ENCODE measurements around the gene TMEM219.
A peak's percentile ranks its signal among the peaks of the same experiment; 100 is the strongest.

The TMEM219 gene

DNA sequence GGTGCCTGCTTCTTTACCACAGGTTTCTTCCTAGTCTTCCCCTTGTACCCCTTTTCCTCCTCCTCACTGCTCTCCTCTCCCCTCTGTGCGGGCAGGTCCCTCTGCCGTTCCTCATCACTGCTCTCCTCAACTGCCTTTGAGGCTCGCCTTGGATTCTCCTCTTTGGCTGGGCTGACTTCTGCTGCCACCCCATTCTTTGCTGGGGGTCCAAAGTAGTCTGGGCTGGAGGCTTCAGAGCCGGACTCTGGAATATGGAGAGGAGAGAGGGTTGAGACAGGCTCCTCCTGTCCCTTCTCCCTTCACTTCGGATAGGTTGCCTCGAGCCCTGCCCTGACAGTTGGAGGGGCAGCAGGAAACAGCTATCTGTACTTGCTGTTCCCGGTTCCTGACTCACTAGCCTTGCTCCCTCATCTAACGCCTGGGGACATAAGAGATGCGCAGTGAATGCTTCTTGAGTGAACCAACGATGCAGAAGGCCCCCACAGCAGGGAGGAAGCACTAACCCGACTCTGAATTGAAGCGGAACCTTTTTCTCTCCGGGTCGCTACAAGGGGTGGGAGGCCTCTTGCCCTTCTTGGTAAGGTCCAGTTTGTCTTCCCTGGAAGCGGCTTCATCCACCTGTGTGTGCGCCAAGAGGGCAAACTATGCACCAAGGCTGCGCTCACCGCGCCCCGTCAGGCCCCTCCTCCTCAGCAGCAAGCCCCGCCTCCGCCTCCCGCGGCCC, 32.9 kb downstream of the TMEM219 start:
- H3K23ac ChIP-seq (ENCODE audit: low read length in 2 of 2) = no peak overlapping the region
- no peak overlapping the region for H2BK12ac ChIP-seq (ENCODE audit: low read length in 2 of 2)
- H3K4me3 ChIP-seq (ENCODE audit: insufficient read depth in 1 of 2, low read depth in 1 of 2, low read length in 2 of 2) = peak overlapping the region; percentile 76 to 98
- DNase-seq = peak; percentile 50
- peak overlapping the region; percentile 94 for H4K8ac ChIP-seq (ENCODE audit: low read length)
- peak overlapping the region; percentile 40 for H2AFZ ChIP-seq (ENCODE audit: low read depth, low read length)
- H3K36me3 ChIP-seq (ENCODE audit: control insufficient read depth in 1 of 2, insufficient read depth in 2 of 2, low read depth in 1 of 2, low read length in 2 of 2) = peaks cover 37 to 54% of the 10 kb centered on the region in 2 experiments
- peak overlapping the region; percentile 2 for H3K27ac ChIP-seq (ENCODE audit: low read length, poor library complexity, severe bottlenecking)
- H2BK5ac ChIP-seq (ENCODE audit: low read depth, low read length, poor library complexity, severe bottlenecking) = no peak overlapping the region
- peak overlapping the region; percentile 94 for H3K4me2 ChIP-seq (ENCODE audit: low read length, poor library complexity, severe bottlenecking)
- no peak overlapping the region for H2AK5ac ChIP-seq (ENCODE audit: low read length, severe bottlenecking)
- H3K4me1 ChIP-seq (ENCODE audit: control insufficient read depth, insufficient read depth, low read depth, low read length) = peaks cover 14% of the 10 kb centered on the region
- no peaks in the 10 kb centered on the region for H3K27me3 ChIP-seq (ENCODE audit: control insufficient read depth in 1 of 2, insufficient read depth in 1 of 2, low read length in 2 of 2)
- H2BK120ac ChIP-seq (ENCODE audit: low read depth, low read length) = no peak overlapping the region
- no peak overlapping the region for H2BK15ac ChIP-seq (ENCODE audit: low read depth, poor library complexity, severe bottlenecking)
- peak overlapping the region in 1 of 2 experiments; percentile 3 for H3K14ac ChIP-seq (ENCODE audit: low read length in 2 of 2)
- 30% methylated on average over 24 of the region's 24 CpGs for WGBS
- H3K4ac ChIP-seq (ENCODE audit: low read depth in 1 of 2, low read length in 2 of 2) = peak overlapping the region in 1 of 2 experiments; percentile 66
- no peaks in the 10 kb centered on the region for H3K9me3 ChIP-seq (ENCODE audit: control insufficient read depth, low read length)
- peak overlapping the region in 1 of 2 experiments; percentile 22 for H3K18ac ChIP-seq (ENCODE audit: low read depth in 1 of 2, low read length in 2 of 2)
- peak overlapping the region; percentile 30 for H4K91ac ChIP-seq (ENCODE audit: low read length)
- peaks cover 9% of the 10 kb centered on the region for H3K79me1 ChIP-seq (replicated peaks; ENCODE audit: low read length, poor library complexity, severe bottlenecking)
- H3K9ac ChIP-seq (ENCODE audit: low read length) = peak overlapping the region; percentile 92

- Histone ChIP-seq H3K79me1 (replicated peaks; ENCODE audit: low read length, poor library complexity, severe bottlenecking) (peaks cover 15% of the 10 kb centered on the region), H3K4me3 (ENCODE audit: insufficient read depth in 1 of 2, low read depth in 1 of 2, low read length in 2 of 2) (peak within 1 kb of the TSS; percentile 76 to 98), H2AFZ (ENCODE audit: low read depth, low read length) (peak within 1 kb of the TSS; percentile 74), H3K14ac (ENCODE audit: low read length in 2 of 2) (peak within 1 kb of the TSS in 1 of 2 experiments; percentile 29), H2AK5ac (ENCODE audit: low read length, severe bottlenecking) (no peak within 1 kb of the TSS), H3K4ac (ENCODE audit: low read depth in 1 of 2, low read length in 2 of 2) (peak within 1 kb of the TSS; percentile 88 to 93), H3K18ac (ENCODE audit: low read depth in 1 of 2, low read length in 2 of 2) (peak within 1 kb of the TSS; percentile 79), H3K27ac (ENCODE audit: low read length, poor library complexity, severe bottlenecking) (peak within 1 kb of the TSS; percentile 66), H3K9ac (ENCODE audit: low read length) (peak within 1 kb of the TSS; percentile 92), H2BK12ac (ENCODE audit: low read length in 2 of 2) (no peak within 1 kb of the TSS), H3K27me3 (ENCODE audit: control insufficient read depth in 1 of 2, insufficient read depth in 1 of 2, low read length in 2 of 2) (no peaks in the 10 kb centered on the region), H3K9me3 (ENCODE audit: control insufficient read depth, low read length) (no peaks in the 10 kb centered on the region), H2BK120ac (ENCODE audit: low read depth, low read length) (peak within 1 kb of the TSS; percentile 35), H3K23ac (ENCODE audit: low read length in 2 of 2) (no peak within 1 kb of the TSS), H3K4me2 (ENCODE audit: low read length, poor library complexity, severe bottlenecking) (peak within 1 kb of the TSS; percentile 94), H4K8ac (ENCODE audit: low read length) (peak within 1 kb of the TSS; percentile 94), H2BK15ac (ENCODE audit: low read depth, poor library complexity, severe bottlenecking) (peak within 1 kb of the TSS; percentile 53), H4K91ac (ENCODE audit: low read length) (peak within 1 kb of the TSS; percentile 30), H3K4me1 (ENCODE audit: control insufficient read depth, insufficient read depth, low read depth, low read length) (peaks cover 14% of the 10 kb centered on the region), H3K36me3 (ENCODE audit: control insufficient read depth in 1 of 2, insufficient read depth in 2 of 2, low read depth in 1 of 2, low read length in 2 of 2) (peaks cover 42 to 51% of the 10 kb centered on the region in 2 experiments), H2BK5ac (ENCODE audit: low read depth, low read length, poor library complexity, severe bottlenecking) (no peak within 1 kb of the TSS)
- peak; percentile 81 for DNase-seq
- 0% methylated on average over 53 of the region's 53 CpGs for WGBS
These were observed 33.5 kb downstream of the TMEM219 start, which contains the start of gene HIRIP3 for GRCh38 chr16:29995324-29995910. Gene HIRIP3, minus strand, starts transcription at chr16:29995617. Its CDS starts 12 bp downstream, at chr16:29995605.

DNA sequence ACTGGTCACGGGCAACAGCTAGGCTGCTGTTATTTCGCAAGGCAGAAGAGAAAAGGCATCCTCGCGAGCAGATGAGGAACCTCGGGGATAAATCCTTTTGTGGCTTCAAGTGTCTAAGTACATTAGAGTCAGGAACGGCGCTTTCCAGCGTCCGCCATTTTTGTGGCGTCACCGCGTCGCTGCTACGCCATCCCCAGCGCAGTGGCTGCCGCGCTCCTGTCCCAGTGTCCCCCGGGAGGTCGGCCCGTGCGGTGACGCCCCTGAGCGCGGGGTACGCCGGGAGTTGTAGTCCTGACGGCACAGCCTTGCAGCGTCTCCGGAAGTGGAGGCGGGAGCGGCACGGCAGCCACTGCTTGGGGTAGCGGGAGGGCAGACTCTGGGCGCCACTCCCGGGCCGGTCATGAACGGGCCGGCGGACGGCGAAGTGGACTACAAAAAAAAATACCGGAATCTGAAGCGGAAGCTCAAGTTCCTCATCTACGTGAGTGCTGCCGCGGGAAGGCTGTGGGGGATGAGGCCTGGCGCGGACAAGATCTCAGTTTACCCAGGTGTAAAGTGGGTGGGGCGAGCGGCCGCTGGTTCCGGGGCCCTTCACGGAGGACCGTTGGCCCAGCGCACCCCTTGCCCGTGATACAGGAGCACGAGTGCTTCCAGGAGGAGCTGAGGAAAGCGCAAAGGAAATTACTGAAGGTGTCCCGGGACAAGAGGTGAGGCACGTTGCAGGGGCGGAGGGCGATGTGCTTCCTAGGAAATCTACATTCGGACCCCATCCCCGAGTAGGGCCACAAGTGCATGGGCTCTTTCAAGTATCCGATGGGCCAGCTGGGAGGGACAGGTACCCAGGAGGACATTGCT, 34.3 kb downstream of the TMEM219 start, which contains the start of gene INO80E:
INO80E (plus strand) TSS at position 331 of the 855 bp plus-strand sequence; CDS start at position 401, 70 bp downstream.
- DNase-seq = peak; percentile 96
- no peak within 1 kb of the TSS for H2AK5ac ChIP-seq (ENCODE audit: low read length, severe bottlenecking)
- peak within 1 kb of the TSS; percentile 74 for H2AFZ ChIP-seq (ENCODE audit: low read depth, low read length)
- peak within 1 kb of the TSS; percentile 94 for H3K4me2 ChIP-seq (ENCODE audit: low read length, poor library complexity, severe bottlenecking)
- H2BK15ac ChIP-seq (ENCODE audit: low read depth, poor library complexity, severe bottlenecking) = peak within 1 kb of the TSS; percentile 53
- no peak within 1 kb of the TSS for H3K23ac ChIP-seq (ENCODE audit: low read length in 2 of 2)
- H3K27me3 ChIP-seq (ENCODE audit: control insufficient read depth in 1 of 2, insufficient read depth in 1 of 2, low read length in 2 of 2) = no peaks in the 10 kb centered on the region
- H2BK5ac ChIP-seq (ENCODE audit: low read depth, low read length, poor library complexity, severe bottlenecking) = no peak within 1 kb of the TSS
- H2BK12ac ChIP-seq (ENCODE audit: low read length in 2 of 2) = no peak within 1 kb of the TSS
- H3K9ac ChIP-seq (ENCODE audit: low read length) = peak within 1 kb of the TSS; percentile 92
- peak within 1 kb of the TSS; percentile 76 to 98 for H3K4me3 ChIP-seq (ENCODE audit: insufficient read depth in 1 of 2, low read depth in 1 of 2, low read length in 2 of 2)
- under 1% methylated on average over 63 of the region's 65 CpGs for WGBS
- peak within 1 kb of the TSS; percentile 94 for H4K8ac ChIP-seq (ENCODE audit: low read length)
- H3K27ac ChIP-seq (ENCODE audit: low read length, poor library complexity, severe bottlenecking) = peak within 1 kb of the TSS; percentile 66
- peak within 1 kb of the TSS; percentile 79 for H3K18ac ChIP-seq (ENCODE audit: low read depth in 1 of 2, low read length in 2 of 2)
- no peaks in the 10 kb centered on the region for H3K9me3 ChIP-seq (ENCODE audit: control insufficient read depth, low read length)
- peak within 1 kb of the TSS; percentile 30 for H4K91ac ChIP-seq (ENCODE audit: low read length)
- peaks cover 42 to 48% of the 10 kb centered on the region in 2 experiments for H3K36me3 ChIP-seq (ENCODE audit: control insufficient read depth in 1 of 2, insufficient read depth in 2 of 2, low read depth in 1 of 2, low read length in 2 of 2)
- H3K79me1 ChIP-seq (replicated peaks; ENCODE audit: low read length, poor library complexity, severe bottlenecking) = peaks cover 19% of the 10 kb centered on the region
- H3K4ac ChIP-seq (ENCODE audit: low read depth in 1 of 2, low read length in 2 of 2) = peak within 1 kb of the TSS; percentile 88 to 93
- peak within 1 kb of the TSS in 1 of 2 experiments; percentile 29 for H3K14ac ChIP-seq (ENCODE audit: low read length in 2 of 2)
- H2BK120ac ChIP-seq (ENCODE audit: low read depth, low read length) = peak within 1 kb of the TSS; percentile 35
- H3K4me1 ChIP-seq (ENCODE audit: control insufficient read depth, insufficient read depth, low read depth, low read length) = peaks cover 14% of the 10 kb centered on the region

Data from mesenchymal stem cell (in vitro differentiated cells and primary cell).